GM12892 (cell line): ENCODE results near the gene RGP1.

ENCODE experiments used
- DNase-seq: peaks from one replicate; pipeline ENCODE4 v3.0.0; 2011; ENCODE audit not compliant: insufficient read length
- FAIRE-seq: peaks from 2 replicates; lab custom pipeline; 2011; peaks lifted over from hg19 to GRCh38; lab: Jason Lieb, UNC
- POLR2A ChIP-seq: IDR thresholded peaks from 2 replicates; pipeline ENCODE4 v1.6.1; 2011; ENCODE audit warnings: low read depth, low read length, control low read depth
- POLR2AphosphoS5 ChIP-seq: IDR thresholded peaks from 2 replicates; pipeline ENCODE4 v1.6.1; 2011; ENCODE audit warnings: low read depth, low read length, control low read depth
- TAF1 ChIP-seq: IDR thresholded peaks from 2 replicates; pipeline ENCODE4 v1.6.1; 2011; ENCODE audit warnings: low read depth, mild to moderate bottlenecking, control low read depth, low read length, borderline replicate concordance

RGP1 gene

GRCh38 chr9:35783418-35783817, 34.3 kb downstream of the RGP1 start:
- TF ChIP-seq POLR2A, result no peak
- no peak for FAIRE-seq
- no peak for DNase-seq

GRCh38 chr9:35789541-35789940, 40.5 kb downstream of the RGP1 start:
- no peak for FAIRE-seq
- TF ChIP-seq POLR2AphosphoS5 (no peak), POLR2A (no peak), TAF1 (no peak)
- no peak for DNase-seq

- DNase-seq, result no peak
- TF ChIP-seq POLR2AphosphoS5 (no peak), TAF1 (no peak), POLR2A (no peak)
- FAIRE-seq, result no peak
Measured at GRCh38 chr9:35790025-35790384, 40.9 kb downstream of the RGP1 start.

GRCh38 chr9:35790385-35791296, 41.6 kb downstream of the RGP1 start:
- FAIRE-seq (peak; percentile 98), DNase-seq (peak; percentile 69)
- TF ChIP-seq POLR2A, result no peak

- FAIRE-seq, result no peak
- no peak for DNase-seq
- TF ChIP-seq TAF1 (no peak), POLR2A (no peak), POLR2AphosphoS5 (no peak)
Measured at GRCh38 chr9:35791297-35791921, 42.3 kb downstream of the RGP1 start, which contains the start of gene NPR2. Gene NPR2 (plus strand): TSS chr9:35791591. CDS start chr9:35792409, 818 bp downstream.

GRCh38 chr9:35792024-35792813, 43.1 kb downstream of the RGP1 start:
- FAIRE-seq, result no peak
- TF ChIP-seq POLR2A, result no peak
- DNase-seq, result no peak

- FAIRE-seq, result no peak
- no peak for DNase-seq
- TF ChIP-seq POLR2AphosphoS5 (no peak), POLR2A (no peak), TAF1 (no peak)
Measured at GRCh38 chr9:35792826-35793225, 43.7 kb downstream of the RGP1 start.

GRCh38 chr9:35793461-35793860, 44.4 kb downstream of the RGP1 start:
- DNase-seq (no peak), FAIRE-seq (no peak)
- TF ChIP-seq POLR2A (no peak), POLR2AphosphoS5 (no peak), TAF1 (no peak)

GRCh38 chr9:35795695-35796094, 46.6 kb downstream of the RGP1 start:
- no peak for TF ChIP-seq TAF1
- no peak for TF ChIP-seq POLR2AphosphoS5
- no peak for TF ChIP-seq POLR2A
- no peak for FAIRE-seq
- DNase-seq, result no peak

GRCh38 chr9:35797311-35798109, 48.4 kb downstream of the RGP1 start:
- DNase-seq (no peak), FAIRE-seq (no peak)
- TF ChIP-seq POLR2AphosphoS5 (no peak), TAF1 (no peak), POLR2A (no peak)
